ELF-1 (cell line): Measurements from ENCODE around the gene NOP9.

Source experiments
- DNase-seq: peaks from one replicate; pipeline ENCODE4 v3.0.0-alpha.2; 2016; ENCODE audit warnings: low read depth, low spot score

NOP9 gene

GRCh38 chr14:24280797-24281460, 18.7 kb upstream of the NOP9 start:
- DNase-seq: no peak

DNA sequence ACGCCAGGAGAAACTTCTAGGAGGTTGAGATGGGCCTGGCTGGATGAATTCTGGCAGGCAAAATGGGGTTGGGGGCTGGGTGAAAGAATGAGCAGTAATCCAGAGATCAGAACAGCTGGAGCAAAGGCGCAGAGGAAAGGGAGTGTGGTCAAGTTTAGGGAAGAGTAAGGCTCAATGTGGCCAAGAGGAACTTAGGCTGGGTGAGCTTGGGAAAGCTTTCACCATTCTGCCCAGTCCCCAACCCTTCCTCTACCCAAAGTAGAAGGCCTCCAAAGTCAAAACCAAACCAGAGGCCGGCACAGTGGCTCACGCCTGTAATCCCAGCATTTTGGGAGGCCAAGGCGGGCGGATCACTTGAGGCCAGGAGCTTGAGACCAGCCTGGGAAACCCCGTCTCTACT, 18.0 kb upstream of the NOP9 start:
- no peak for DNase-seq

DNA sequence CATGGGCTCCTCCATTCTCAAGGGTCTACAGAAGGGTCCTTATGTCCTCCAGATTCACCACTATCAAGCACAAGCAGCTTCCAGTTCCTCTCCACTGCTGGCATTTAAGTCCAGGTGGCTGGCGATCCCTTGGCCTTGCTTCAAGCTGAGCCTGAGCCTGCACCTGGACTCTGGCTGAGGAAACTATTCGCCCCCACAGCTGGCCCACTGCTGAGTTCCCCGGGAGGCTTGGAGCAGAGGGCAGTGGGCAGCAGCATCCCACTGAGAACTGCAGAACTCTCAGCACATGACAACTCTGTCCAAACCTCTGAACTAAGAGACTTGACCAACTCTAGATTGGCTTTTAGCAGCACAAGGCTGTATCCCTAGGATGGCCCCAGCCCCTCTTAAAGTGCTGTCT, 16.9 kb upstream of the NOP9 start:
- no peak for DNase-seq

GRCh38 chr14:24283796-24284460, 15.7 kb upstream of the NOP9 start:
- DNase-seq: no peak

GRCh38 chr14:24284501-24285035, 15.1 kb upstream of the NOP9 start:
- DNase-seq: no peak

GRCh38 chr14:24285351-24285750, 14.3 kb upstream of the NOP9 start:
- DNase-seq: no peak

DNA sequence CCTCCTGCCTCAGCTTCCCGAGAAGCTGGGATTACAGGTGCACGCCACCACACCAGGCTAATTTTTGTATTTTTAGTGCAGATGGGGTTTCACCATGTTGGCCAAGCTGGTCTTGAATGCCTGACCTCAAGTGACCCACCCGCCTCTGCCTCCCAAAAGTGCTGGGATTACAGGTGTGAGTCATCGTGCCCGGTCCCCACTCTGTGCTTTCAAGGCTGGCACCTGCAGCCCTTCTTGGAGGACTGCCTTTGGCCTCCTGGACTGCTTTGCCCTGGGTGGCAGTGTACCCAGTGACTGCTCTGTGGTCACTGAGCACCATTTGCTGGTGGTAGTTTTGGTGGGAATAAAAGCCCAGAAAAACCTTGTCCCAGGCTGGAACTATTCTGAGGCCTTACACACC, 12.7 kb upstream of the NOP9 start:
- DNase-seq: no peak

GRCh38 chr14:24289649-24290280, 9.9 kb upstream of the NOP9 start:
- DNase-seq: no peak

- DNase-seq: no peak
Observed at GRCh38 chr14:24290746-24291145, 8.9 kb upstream of the NOP9 start.

DNA sequence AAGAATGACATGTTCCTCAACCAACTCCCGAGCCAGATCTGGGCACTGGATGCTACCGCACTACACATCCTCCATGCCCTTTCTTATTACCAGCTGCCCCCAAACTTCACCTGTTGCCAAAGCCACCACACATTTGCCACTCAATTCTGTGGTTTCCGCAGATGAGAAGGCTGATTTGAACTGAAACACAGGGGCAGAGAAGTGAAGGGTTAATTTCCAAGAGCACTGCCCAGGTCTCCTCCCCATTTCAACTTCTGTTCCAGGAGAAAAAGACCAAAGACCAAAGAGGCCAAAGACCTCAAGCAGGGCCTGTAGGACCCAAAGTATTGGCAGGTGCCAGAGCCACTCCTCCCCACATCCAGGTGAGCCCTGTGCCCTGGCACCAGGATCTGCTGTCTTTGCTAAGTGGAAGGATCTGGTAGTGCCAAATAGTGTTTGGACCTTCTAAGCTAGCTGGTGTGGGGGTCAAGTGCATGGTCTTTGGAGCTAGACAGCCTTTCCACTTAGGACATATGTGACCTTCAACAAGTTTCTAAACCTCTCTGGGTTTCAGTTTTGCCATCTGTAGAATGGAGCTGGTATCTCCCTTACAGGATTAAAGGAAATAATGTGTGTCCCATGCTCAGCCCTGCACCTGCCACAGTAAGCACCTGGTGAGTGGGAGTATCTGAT, 8.1 kb upstream of the NOP9 start:
- DNase-seq: no peak

DNA sequence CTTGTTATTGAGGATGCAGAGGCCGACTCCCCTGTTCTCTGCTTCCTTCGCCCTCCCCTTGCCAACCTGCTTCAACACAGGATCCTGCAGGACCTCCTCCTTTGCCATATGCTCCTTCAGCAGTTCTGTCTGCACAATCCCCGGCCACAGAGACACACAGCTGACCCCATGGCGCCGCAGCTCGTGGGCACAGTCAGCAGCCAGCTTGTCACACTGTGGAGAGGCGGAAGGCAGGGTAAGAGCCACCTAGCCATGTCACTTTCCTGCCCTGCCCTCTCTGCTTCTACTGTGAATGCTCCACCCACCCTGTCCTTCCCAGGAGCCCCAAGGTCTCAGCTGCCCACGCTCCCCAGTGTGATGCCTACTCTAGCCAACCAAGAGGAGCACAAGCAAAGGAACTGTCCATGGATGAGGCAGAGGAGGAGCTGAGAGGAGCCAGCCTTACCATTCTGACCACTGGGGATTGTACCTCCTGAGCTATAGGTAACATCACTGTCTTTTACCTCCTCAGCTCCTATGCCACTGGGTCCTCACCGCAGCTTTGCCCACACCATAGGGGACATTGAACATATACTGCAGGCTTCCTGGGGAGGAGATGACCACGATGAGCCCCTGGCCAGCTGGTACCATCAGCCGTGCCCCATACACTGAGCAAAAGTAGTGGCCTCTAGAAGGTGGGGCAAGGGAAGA, 7.4 kb upstream of the NOP9 start:
- DNase-seq: no peak

DNA sequence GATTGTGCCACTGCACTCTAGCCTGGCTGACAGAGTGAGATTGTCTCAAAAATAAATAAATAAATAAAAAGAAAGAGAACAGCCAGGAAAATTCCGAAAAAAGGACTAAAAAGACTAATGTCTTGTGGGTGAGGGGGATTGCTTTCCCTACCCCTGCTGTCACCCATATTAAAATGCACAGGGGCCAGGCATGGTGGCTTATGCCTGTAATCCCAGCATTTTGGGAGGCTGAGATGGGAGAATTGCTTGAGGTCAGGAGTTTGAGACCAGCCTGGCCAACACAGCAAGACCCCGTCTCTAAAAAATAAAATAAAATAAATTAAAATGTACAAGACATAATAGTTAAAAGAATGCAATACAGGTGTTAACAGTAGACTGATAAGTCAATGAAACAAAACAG, 6.1 kb upstream of the NOP9 start:
- DNase-seq: no peak

DNA sequence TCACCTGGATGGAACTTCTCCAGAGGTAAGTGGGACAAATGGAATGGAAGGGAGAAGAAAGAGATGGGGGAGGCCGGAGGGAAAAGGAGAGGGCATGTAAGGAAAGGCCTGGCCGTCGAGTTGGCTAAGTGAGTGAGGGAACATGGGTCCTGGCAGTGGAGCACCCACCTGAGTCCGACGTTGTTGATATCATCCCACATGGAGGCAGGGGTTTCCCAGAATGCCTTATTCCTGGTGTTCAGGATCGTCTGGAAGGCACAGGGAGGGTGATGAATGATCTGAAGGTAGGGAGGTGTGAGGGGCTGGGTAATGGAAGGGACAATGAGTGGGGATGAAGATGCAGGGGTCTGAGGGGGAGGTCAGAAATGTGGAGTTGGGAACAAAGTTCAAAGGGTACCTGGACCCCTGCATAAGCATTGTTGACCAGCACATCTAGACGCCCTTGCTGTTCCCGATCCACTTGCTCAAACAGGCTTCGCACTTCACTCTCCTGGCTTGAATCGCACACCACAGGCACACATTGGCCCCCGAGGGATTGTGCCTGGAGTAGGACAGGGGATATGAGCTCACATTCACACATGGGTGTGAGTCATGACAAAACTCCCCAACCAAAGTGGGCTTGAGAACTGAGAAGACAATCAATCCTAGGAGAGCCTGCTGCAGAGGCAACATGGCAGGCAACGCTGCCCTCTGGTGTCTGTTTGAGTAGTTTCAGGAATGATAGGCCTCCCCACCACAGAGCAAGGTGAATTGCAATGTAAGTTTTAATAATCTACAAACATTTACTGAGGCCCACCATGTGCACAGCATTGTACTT, 3.1 kb upstream of the NOP9 start:
- peak; percentile 86 for DNase-seq

DNA sequence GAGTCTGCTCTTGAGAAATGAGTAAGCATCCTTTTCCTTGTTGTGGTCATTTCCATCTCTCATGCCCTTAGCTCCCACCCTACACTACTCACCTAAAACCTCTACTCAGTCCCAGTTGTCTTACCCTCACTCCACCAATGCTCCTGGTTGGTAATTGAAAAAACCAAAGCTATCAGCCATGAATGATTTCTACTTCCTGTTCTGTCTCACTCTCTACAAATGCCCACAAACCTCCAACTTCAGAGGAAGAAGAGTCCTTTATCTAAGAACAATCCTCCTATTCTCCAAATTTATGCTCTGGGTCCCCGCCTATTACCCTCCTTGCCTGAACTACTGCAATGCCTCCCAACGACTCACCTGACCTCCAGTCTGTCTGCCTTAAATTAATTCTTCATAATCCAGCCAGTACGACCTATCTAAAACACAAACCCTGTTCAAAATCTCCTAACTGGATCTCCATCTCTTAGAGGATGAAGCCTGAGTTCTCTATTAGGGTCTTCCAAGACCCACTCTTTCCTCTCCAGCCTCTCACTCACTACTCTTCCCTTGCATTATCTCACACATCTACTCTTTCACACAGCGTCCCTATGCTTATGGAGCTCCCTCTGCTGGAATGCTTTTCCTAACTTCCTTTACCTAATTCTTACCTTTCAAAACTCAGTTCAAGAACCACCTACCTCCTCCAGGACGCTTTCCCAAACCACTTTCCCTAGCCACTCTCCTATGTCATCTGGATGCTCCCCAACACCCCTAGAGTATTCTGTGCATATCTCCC, 2.3 kb upstream of the NOP9 start:
- peak; percentile 49 for DNase-seq

- peak; percentile 28 for DNase-seq
Observed at GRCh38 chr14:24298892-24299254, 777 bp upstream of the NOP9 start.

GRCh38 chr14:24300326-24300980, 803 bp downstream of the NOP9 start:
- no peak for DNase-seq

DNA sequence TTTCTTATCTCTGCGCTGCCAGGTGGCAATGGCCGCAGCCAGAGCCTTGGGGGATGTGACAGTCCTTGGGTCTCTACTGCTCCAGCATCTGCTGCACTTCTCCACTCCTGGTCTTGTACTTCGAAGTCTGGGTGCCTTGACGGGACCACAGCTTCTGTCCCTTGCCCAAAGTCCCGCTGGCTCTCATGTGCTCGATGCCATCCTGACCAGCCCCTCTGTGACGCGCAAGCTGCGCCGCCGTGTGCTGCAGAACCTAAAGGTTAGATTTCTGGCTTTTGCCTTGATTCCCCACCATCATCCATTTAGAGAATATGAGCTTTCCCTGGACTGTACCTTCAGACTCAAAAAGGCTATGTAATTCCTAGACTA, 4.4 kb downstream of the NOP9 start:
- no peak for DNase-seq

DNA sequence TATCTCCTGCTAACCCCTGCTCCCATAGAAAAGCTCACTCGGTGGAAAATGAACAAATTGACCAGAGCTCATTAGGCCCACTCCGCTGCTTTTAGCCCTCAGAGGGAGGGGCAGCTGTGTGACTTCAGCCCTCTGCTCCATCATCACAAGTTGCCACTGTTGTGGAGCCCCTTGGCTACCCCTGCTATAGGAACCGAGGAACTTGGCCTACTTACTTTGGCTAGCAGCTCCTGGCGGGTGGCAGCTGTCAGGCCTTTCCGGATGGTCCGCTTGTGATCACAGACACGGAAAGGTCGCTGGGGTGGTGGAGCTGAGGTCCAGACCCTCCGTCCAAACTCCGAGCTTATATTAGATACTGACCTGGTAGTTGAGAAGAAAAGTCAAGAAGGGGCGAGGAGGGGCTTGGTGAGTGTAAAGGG, 7.5 kb downstream of the NOP9 start:
- no peak for DNase-seq

DNA sequence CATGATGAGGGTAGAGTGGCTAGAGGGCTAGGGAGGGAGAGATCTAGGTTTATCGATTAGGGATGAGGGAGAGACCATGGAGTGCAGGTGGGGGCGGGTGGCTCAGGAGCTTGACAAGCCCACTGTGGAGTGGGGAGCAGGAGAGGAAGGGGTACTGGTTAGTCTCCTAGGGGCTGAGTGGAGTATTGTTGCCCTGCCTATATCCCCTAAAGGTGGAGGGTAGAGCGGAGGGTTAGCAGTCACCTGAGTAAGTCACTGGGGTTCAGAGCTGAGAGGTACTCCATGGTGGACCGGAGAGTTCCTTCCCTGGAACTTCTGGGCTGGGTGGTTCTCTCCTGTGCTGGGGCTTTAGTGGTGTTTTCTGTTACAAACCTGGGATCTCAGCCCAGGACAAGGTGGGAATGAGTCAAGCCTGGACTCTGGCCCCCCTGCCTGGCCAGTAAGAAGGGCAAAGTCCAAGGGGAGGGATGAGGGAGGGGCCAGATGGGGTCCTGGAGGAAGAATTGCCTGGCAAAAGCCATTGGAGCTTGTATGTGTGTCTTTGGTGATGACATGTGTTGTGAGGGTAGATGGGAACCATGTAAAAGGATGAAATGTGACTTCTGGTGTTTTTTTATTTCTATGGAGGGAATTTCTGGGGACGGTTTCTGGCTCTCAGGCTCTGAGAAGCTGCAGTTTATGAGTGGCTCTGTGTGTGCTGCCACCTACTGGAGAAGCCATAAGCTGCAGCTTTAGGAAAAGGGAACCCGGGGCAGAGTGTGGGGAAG, 8.1 kb downstream of the NOP9 start, which contains the start of gene CIDEB:
TSS of gene CIDEB (minus strand) at position 403 of the 767 bp plus-strand sequence. CDS start at position 284, 119 bp downstream.
- DNase-seq: peak; percentile 81
